GM18867 (cell line): Measurements from ENCODE around the gene WFDC12.

Source experiments
- ATAC-seq: cut with Tn5 transposase; IDR thresholded peaks from one replicate; pipeline ENCODE4 v1.9.1; 2021; ENCODE audit warnings: mild to moderate bottlenecking, moderate library complexity; ENCODE audit not compliant: unreplicated experiment

Gene WFDC12

GRCh38 chr20:45092898-45093297, 31.4 kb downstream of the WFDC12 start:
- no peak for ATAC-seq

GRCh38 chr20:45091366-45091765, 32.9 kb downstream of the WFDC12 start:
- ATAC-seq = no peak

GRCh38 chr20:45090481-45090880, 33.8 kb downstream of the WFDC12 start:
- ATAC-seq = no peak

GRCh38 chr20:45088247-45088646, 36.0 kb downstream of the WFDC12 start:
- ATAC-seq = no peak

GRCh38 chr20:45087814-45088213, 36.5 kb downstream of the WFDC12 start:
- ATAC-seq = no peak

GRCh38 chr20:45087097-45087790, 37.0 kb downstream of the WFDC12 start:
- ATAC-seq = no peak

- no peak for ATAC-seq
Measured at GRCh38 chr20:45085867-45086266, 38.4 kb downstream of the WFDC12 start.

GRCh38 chr20:45085289-45085688, 39.0 kb downstream of the WFDC12 start:
- no peak for ATAC-seq

GRCh38 chr20:45083127-45083526, 41.1 kb downstream of the WFDC12 start:
- ATAC-seq = no peak

- ATAC-seq = no peak
Measured at GRCh38 chr20:45082468-45082867, 41.8 kb downstream of the WFDC12 start.

GRCh38 chr20:45080867-45081624, 43.2 kb downstream of the WFDC12 start:
- no peak for ATAC-seq

GRCh38 chr20:45077559-45077958, 46.7 kb downstream of the WFDC12 start:
- ATAC-seq = no peak
